ENCODE results near the gene RTN4IP1. TPM values are rescaled to one million over a fixed set of nuclear protein-coding genes. Genes with fewer than 3 reads are reported as not detected.
"Not testable (repeated sequence)": the region's sequence is repeated elsewhere in the genome, so short reads cannot be mapped to it uniquely, and the experiment has no call there.

RTN4IP1 gene
- total and polyA plus RNA-seq, 7 donors = 10.0 to 25.6 (median 11.6) TPM

GRCh38 chr6:106631346-106631745 is 2.0 kb upstream of the RTN4IP1 start:
- H3K27ac ChIP-seq = no peak overlapping the region
- intact Hi-C loops (cut with DNase I) = no loop called here
- no peaks in the 10 kb centered on the region for H3K9me3 ChIP-seq
- no peaks in the 10 kb centered on the region for H3K27me3 ChIP-seq (ENCODE audit: insufficient read depth in 3 of 3, low read length in 2 of 3)
- no peak for TF ChIP-seq CTCF (IDR thresholded peaks at IDR 0.05)
- H3K4me3 ChIP-seq = no peak overlapping the region
- H3K4me1 ChIP-seq = peaks cover 11% of the 10 kb centered on the region
- no peak for DNase-seq
- WGBS, 3 donors = 4 to 36% (median 28%) methylated on average over 1 of the region's 1 CpG
- ATAC-seq = no peak
- no peaks in the 10 kb centered on the region for H3K36me3 ChIP-seq (ENCODE audit: insufficient read depth in 1 of 2, low read depth in 1 of 2)

GRCh38 chr6:106630366-106630765 is 1.1 kb upstream of the RTN4IP1 start:
- H3K9me3 ChIP-seq = no peaks in the 10 kb centered on the region
- DNase-seq (no peak), ATAC-seq (no peak)
- whole genome bisulfite sequencing, 3 donors = 58 to 67% (median 63%) methylated on average over 5 of the region's 5 CpGs
- no peak for TF ChIP-seq CTCF (IDR thresholded peaks at IDR 0.05)
- intact Hi-C loops (cut with DNase I) = no loop called here
- peak overlapping the region; percentile 87 for H3K4me3 ChIP-seq
- H3K36me3 ChIP-seq (ENCODE audit: insufficient read depth in 1 of 2, low read depth in 1 of 2) = no peaks in the 10 kb centered on the region
- peaks cover 11% of the 10 kb centered on the region for H3K4me1 ChIP-seq
- H3K27me3 ChIP-seq (ENCODE audit: insufficient read depth in 3 of 3, low read length in 2 of 3) = no peaks in the 10 kb centered on the region
- H3K27ac ChIP-seq = no peak overlapping the region

- H3K4me3 ChIP-seq = peak overlapping the region; percentile 87
- H3K27ac ChIP-seq = peak overlapping the region; percentile 85
- no peaks in the 10 kb centered on the region for H3K9me3 ChIP-seq
- no peak for DNase-seq
- 0 to 1% (median 1%) methylated on average over 14 of the region's 14 CpGs for WGBS, 3 donors
- H3K27me3 ChIP-seq (ENCODE audit: insufficient read depth in 3 of 3, low read length in 2 of 3) = no peaks in the 10 kb centered on the region
- no peak for ATAC-seq
- H3K4me1 ChIP-seq = peaks cover 11% of the 10 kb centered on the region
- no peak for TF ChIP-seq CTCF (IDR thresholded peaks at IDR 0.05)
- no peaks in the 10 kb centered on the region for H3K36me3 ChIP-seq (ENCODE audit: insufficient read depth in 1 of 2, low read depth in 1 of 2)
- intact Hi-C loops (cut with DNase I) = no loop called here
These were observed 513 bp upstream of the RTN4IP1 start for GRCh38 chr6:106629859-106630163.

GRCh38 chr6:106628658-106629102 is 618 bp downstream of the RTN4IP1 start:
- 31 to 33% (median 32%) methylated on average over 7 of the region's 7 CpGs for WGBS, 3 donors
- Histone ChIP-seq H3K27me3 (ENCODE audit: insufficient read depth in 3 of 3, low read length in 2 of 3) (no peaks in the 10 kb centered on the region), H3K36me3 (ENCODE audit: insufficient read depth in 1 of 2, low read depth in 1 of 2) (no peaks in the 10 kb centered on the region), H3K27ac (peak overlapping the region; percentile 85), H3K4me3 (peak overlapping the region; percentile 87), H3K9me3 (no peaks in the 10 kb centered on the region), H3K4me1 (peaks cover 11% of the 10 kb centered on the region)
- ATAC-seq = peak in 3 of 4 donors; percentile 5 to 34 (median 16)
- no peak for DNase-seq
- no peak for TF ChIP-seq CTCF (IDR thresholded peaks at IDR 0.05)
- intact Hi-C loops (cut with DNase I) = no loop called here

- H3K27me3 ChIP-seq (ENCODE audit: insufficient read depth in 3 of 3, low read length in 2 of 3); DNase-seq; ATAC-seq; H3K36me3 ChIP-seq (ENCODE audit: insufficient read depth in 1 of 2, low read depth in 1 of 2); H3K27ac ChIP-seq; H3K9me3 ChIP-seq: not testable (repeated sequence)
- 92 to 94% (median 94%) methylated on average over 16 of the region's 16 CpGs for WGBS, 3 donors
- Histone ChIP-seq H3K4me3 (peak overlapping the region; percentile 87), H3K4me1 (peaks cover 11% of the 10 kb centered on the region)
- intact Hi-C loops (cut with DNase I) = loop anchor here in 1 of 2 donors (2.0 kb wide), 1 partner anchor 115 kb away; no protein-coding TSS in a partner anchor
These were observed 1.5 kb downstream of the RTN4IP1 start for GRCh38 chr6:106627760-106628159.

Data from psoas muscle (tissue), 8 donors.